Psoas muscle (tissue), 8 donors: ENCODE results near the gene ATE1. TPM values are rescaled to one million over a fixed set of nuclear protein-coding genes. Genes with fewer than 3 reads are reported as not detected.

Experiments
- ATAC-seq, 4 donors: fragments of 200-7000 bp; cut with Tn5 transposase; one replicate each; pipeline ENCODE4 v1.9.1; 2020; ENCODE audit warnings: moderate library complexity in 3 of 4, mild to moderate bottlenecking in 2 of 4
- DNase-seq, 2 donors: peaks; one replicate each; pipeline ENCODE4 v3.0.0-alpha.2; 2020
- H3K27ac ChIP-seq: fragments of 200-600 bp; one replicate; pipeline ENCODE4 v1.8.0; 2022
- H3K27me3 ChIP-seq, 3 donors: fragments of 200-600 bp in 1 of 3; one replicate each; pipeline versions ENCODE4 v1.6.1 to v1.8.0; 2013 to 2022; ENCODE audit warnings: low read length in 2 of 3, mild to moderate bottlenecking in 2 of 3, moderate library complexity in 1 of 3; ENCODE audit not compliant: insufficient read depth in 3 of 3
- H3K36me3 ChIP-seq, 2 donors: fragments of 200-600 bp in 1 of 2; one replicate each; pipeline versions ENCODE4 v1.6.1 to v1.8.0; 2013 to 2022; ENCODE audit warnings: low read depth in 1 of 2, mild to moderate bottlenecking in 1 of 2, moderate library complexity in 1 of 2; ENCODE audit not compliant: insufficient read depth in 1 of 2
- H3K4me1 ChIP-seq: fragments of 200-600 bp; one replicate; pipeline ENCODE4 v1.8.0; 2022
- H3K4me3 ChIP-seq: fragments of 200-600 bp; one replicate; pipeline ENCODE4 v1.8.0; 2022; ENCODE audit warnings: mild to moderate bottlenecking
- H3K9me3 ChIP-seq: fragments of 200-600 bp; one replicate; pipeline ENCODE4 v1.8.0; 2022
- WGBS, 3 donors: extraction: QIAGEN DNeasy Blood & Tissue Kit; methylation state at CpG; one replicate each; pipeline versions ENCODE4 v1.1.6 to v1.1.7; 2013; 5-methylcytosine and 5-hydroxymethylcytosine counted together
- intact Hi-C, 2 donors: fragments of 100-400 bp; cut with DNase I; formaldehyde crosslinking; loops; one replicate each; pipeline versions ENCODE4 v1.11.0 to v1.14.2; 2022
- polyA plus RNA-seq, 3 donors: library from polyadenylated mRNA; stranded (reverse); fragments of 200-250 nt; gene quantifications; one replicate each; pipeline ENCODE4 v1.2.3, GENCODE V29; 2013
- total RNA-seq, 4 donors: library from RNA; stranded (reverse); fragmentation: NEBNext Ultra II Directional in 2 of 4; extraction: Animal tissue kit (Norgen Biotek cat#: 25700) in 2 of 4; gene quantifications; one replicate each; pipeline versions ENCODE4 v1.2.1 to v1.2.4, GENCODE V29; 2021 to 2023
- TF ChIP-seq, protein P1 (sequence below): fragments of 200-600 bp; IDR thresholded peaks from one replicate; pipeline ENCODE4 v1.8.0; 2022; ENCODE audit warnings: antibody characterized with exemption
- donor health status: healthy with polysubstance abuse.
- donor health status: DM: no; HTN: no; CAD: no; lungs with moderate emphysema.
- donor health status: Bipolar disorder and iron deficiency.
- donor health status: healthy.
- donor health status: DM: yes; HTN: yes; CAD: no.
- donor health status: DM: no; HTN: no; CAD: no.
- donor health status: DM: no; HTN: no; CAD: no.
- donor health status: DM: yes; HTN: yes; CAD: no.

The ATE1 gene
- total and polyA plus RNA-seq, 7 donors: 11.6 to 36.9 (median 28.4) TPM

DNA sequence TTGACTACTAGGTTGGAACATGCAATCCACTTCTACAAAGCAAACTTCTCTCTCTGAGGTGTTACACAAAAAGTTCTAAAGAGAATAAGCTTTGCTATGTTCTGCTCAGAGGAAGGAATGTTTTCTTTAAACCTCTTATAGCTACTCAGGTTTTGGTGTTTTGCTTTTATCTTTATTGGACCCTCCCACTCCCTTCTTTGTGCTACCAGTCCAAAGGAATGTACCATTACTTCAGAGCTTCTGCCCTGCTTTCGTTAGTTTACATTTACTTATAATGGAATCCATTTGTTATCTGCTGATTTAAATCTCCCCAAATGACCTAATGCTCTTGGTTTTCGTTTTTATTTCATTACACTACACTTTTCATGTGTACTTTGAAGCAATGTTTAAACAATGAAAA is 154.9 kb downstream of the ATE1 start:
- Histone ChIP-seq H3K4me1 (no peaks in the 10 kb centered on the region), H3K9me3 (no peaks in the 10 kb centered on the region), H3K4me3 (no peak overlapping the region), H3K27ac (no peak overlapping the region), H3K36me3 (peaks cover 0 to 4% of the 10 kb centered on the region in 2 donors), H3K27me3 (no peaks in the 10 kb centered on the region)
- TF ChIP-seq, protein P1, sequence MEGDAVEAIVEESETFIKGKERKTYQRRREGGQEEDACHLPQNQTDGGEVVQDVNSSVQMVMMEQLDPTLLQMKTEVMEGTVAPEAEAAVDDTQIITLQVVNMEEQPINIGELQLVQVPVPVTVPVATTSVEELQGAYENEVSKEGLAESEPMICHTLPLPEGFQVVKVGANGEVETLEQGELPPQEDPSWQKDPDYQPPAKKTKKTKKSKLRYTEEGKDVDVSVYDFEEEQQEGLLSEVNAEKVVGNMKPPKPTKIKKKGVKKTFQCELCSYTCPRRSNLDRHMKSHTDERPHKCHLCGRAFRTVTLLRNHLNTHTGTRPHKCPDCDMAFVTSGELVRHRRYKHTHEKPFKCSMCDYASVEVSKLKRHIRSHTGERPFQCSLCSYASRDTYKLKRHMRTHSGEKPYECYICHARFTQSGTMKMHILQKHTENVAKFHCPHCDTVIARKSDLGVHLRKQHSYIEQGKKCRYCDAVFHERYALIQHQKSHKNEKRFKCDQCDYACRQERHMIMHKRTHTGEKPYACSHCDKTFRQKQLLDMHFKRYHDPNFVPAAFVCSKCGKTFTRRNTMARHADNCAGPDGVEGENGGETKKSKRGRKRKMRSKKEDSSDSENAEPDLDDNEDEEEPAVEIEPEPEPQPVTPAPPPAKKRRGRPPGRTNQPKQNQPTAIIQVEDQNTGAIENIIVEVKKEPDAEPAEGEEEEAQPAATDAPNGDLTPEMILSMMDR: no peak
- DNase-seq: no peak
- WGBS, 3 donors: 85 to 90% (median 86%) methylated on average over 2 of the region's 2 CpGs
- intact Hi-C loops: no loop called here
- no peak for ATAC-seq

DNA sequence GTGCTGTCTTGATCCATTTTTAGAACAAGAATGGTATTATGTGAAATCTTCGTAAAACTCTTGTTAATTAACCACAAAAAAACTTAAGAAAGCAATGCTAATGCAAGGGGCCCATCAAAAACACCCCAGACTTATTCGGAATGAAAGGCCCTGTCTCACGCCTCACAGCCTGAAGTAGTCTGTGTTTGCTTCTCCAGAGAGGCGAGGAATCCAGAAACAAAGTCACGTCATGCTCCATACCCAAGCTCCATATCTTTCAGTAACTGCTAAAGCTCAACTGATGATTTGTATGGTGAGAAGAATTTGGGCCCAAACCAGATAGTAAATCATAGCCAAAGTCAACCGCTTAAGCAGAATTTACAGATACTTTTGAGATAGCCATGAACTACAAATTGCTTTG is 155.4 kb downstream of the ATE1 start:
- Histone ChIP-seq H3K4me1 (no peaks in the 10 kb centered on the region), H3K9me3 (no peaks in the 10 kb centered on the region), H3K27me3 (no peaks in the 10 kb centered on the region), H3K27ac (no peak overlapping the region), H3K36me3 (peaks cover 0 to 3% of the 10 kb centered on the region in 2 donors), H3K4me3 (no peak overlapping the region)
- no peak for ATAC-seq
- TF ChIP-seq, protein P1: no peak
- WGBS, 3 donors: 88 to 92% (median 90%) methylated on average over 6 of the region's 6 CpGs
- intact Hi-C loops: no loop called here
- no peak for DNase-seq

DNA sequence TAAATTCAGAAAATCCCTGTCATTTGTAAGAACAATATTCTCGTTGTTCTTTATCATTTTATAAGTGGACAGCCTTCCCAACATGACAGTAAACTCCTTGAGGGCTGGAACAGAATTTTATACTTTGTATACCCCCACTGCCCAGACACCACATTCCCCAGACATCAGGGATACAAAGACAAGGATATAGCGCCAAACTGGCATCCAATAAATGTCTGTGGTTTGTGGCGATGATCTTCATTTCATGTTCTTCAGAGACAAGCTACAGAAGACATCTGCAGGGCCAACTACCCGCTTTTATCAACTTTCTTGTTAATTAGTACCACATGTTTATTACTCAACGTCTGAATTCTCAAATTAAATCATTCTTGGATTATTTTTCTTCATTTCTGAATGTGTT is 155.9 kb downstream of the ATE1 start:
- DNase-seq (no peak), ATAC-seq (no peak)
- Histone ChIP-seq H3K36me3 (no peaks in the 10 kb centered on the region), H3K4me1 (no peaks in the 10 kb centered on the region), H3K27me3 (no peaks in the 10 kb centered on the region), H3K4me3 (no peak overlapping the region), H3K9me3 (no peaks in the 10 kb centered on the region), H3K27ac (no peak overlapping the region)
- WGBS, 3 donors: 70 to 75% (median 71%) methylated on average over 5 of the region's 5 CpGs
- intact Hi-C loops: no loop called here
- TF ChIP-seq, protein P1: no peak

DNA sequence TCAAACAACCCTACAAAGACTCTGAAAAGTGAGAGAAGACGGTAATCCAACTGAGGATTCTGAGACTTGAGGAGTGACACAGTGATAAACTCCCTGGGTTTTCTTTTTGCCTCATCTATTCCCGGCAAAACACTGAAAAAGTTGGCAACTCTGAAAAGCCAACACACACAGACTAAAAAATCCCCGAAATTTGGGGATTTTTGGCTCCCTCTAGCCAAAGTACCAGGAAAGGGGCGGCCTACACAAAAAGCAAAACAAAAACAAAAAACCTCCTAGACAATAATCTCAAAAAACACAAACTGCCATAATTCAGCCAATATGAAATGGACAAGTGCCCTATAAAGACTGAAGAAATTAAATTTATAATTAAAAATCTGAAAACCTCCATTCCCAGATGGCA is 161.4 kb downstream of the ATE1 start:
- Histone ChIP-seq H3K36me3 (no peaks in the 10 kb centered on the region), H3K4me3 (no peak overlapping the region), H3K27ac (no peak overlapping the region), H3K4me1 (no peaks in the 10 kb centered on the region), H3K9me3 (no peaks in the 10 kb centered on the region), H3K27me3 (no peaks in the 10 kb centered on the region)
- intact Hi-C loops: no loop called here
- no peak for DNase-seq
- TF ChIP-seq, protein P1: no peak
- ATAC-seq: no peak
- 71 to 73% (median 71%) methylated on average over 4 of the region's 4 CpGs for WGBS, 3 donors

DNA sequence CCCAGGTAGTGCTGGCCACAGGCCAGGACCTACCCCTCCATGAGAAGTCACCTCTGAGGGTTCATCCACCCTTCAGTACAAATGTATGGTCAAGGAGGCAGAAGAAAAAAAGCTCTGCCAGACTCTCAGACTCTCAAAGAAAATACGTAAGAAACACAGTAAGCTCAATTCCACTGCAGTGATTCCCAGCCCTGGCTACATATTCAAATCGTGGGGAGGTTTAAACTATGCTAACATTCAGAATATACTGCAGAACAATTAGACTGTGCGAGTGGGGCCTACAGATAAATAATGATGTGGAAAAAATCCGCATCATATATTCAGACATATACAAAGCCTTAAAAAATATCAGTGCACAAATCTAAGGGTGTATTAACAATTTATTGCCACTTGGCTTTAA is 162.6 kb downstream of the ATE1 start:
- no peaks in the 10 kb centered on the region for H3K27me3 ChIP-seq
- no peak for DNase-seq
- no peak overlapping the region for H3K27ac ChIP-seq
- TF ChIP-seq, protein P1: no peak
- WGBS, 3 donors: 90 to 94% (median 94%) methylated on average over 4 of the region's 4 CpGs
- H3K36me3 ChIP-seq: no peaks in the 10 kb centered on the region
- intact Hi-C loops: no loop called here
- peaks cover 2% of the 10 kb centered on the region for H3K9me3 ChIP-seq
- no peaks in the 10 kb centered on the region for H3K4me1 ChIP-seq
- H3K4me3 ChIP-seq: no peak overlapping the region
- no peak for ATAC-seq
